Muscle of arm (tissue), 12 donors: ENCODE data around the gene NSUN6. TPM values are rescaled to one million over a fixed set of nuclear protein-coding genes. Genes with fewer than 3 reads are reported as not detected.
"Not testable (repeated sequence)": the region's sequence is repeated elsewhere in the genome, so short reads cannot be mapped to it uniquely, and the experiment has no call there.

Experiments
- DNase-seq: peaks from one replicate; pipeline ENCODE4 v3.0.0-alpha.2; 2013
- polyA plus RNA-seq, 12 donors: library from polyadenylated mRNA; unstranded; fragments of 120-200 nt; gene quantifications; one replicate each; pipeline ENCODE4 v1.2.1, GENCODE V29; 2013; ENCODE audit not compliant: insufficient read length in 12 of 12

The NSUN6 gene
- polyA plus RNA-seq, 12 donors = 8.3 to 33.4 (median 15.3) TPM; not detected in 1

DNA sequence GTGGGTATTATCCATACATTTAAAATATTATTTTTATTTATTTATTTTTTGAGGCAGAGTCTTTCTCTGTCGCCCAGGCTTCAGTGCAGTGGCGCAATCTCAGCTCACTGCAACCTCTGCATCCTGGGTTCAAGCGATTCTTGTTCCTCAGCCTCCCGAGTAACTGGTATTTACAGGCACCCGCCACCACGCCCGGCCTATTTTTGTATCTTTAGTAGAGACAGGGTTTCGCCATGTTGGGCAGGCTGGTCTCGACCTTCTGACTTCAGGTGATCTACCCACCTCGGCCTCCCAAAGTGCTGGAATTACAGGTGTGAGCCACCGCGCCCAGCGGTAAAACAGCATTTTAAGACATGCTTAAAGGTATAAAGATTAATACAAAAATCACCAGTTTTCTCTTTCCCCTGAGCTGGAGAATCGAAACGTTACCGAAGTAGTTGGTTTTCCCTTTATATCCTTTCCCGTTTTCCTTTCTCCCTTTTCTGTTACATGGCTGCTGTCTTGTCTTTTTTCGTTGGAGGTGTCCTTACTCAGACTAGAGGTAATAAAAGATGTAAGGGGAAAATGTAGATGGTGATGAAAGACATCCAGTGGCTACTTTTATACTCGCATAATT is 9.5 kb upstream of the NSUN6 start:
- no peak for DNase-seq

DNA sequence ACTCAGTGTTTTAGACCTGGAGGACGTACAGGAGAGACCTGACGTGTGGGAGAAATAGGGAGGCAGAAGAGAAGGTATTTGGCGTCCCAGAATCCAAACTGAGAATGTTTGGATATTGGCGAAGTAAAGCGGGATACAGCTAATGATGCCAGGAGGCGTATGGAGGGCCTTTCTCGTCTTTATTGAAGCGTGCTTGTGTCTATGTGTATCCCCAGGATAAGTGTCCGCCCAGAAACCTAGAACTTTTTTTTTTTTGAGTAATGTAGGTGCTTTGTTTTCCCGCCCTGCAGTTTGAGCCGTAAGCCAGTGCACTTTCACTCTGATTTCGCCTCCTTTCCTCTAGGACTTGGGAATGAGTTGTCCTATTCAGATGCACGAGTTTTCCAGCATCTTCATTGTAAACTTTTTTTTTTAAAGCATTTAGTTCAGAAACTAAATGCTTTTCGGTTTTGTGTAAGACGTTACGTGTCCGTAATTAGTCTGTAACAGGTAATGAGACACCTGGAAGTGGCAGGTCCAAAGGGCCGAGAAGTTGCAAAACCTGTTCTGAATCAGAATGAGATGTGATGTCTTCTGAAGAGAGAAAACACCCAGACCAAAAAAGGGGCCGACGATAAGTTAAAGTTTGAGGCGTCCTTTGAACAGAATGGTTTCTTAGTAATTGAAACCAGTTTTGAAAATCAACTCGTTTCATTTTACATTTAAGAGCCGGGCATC is 8.6 kb upstream of the NSUN6 start:
- peak; percentile 56 for DNase-seq

DNA sequence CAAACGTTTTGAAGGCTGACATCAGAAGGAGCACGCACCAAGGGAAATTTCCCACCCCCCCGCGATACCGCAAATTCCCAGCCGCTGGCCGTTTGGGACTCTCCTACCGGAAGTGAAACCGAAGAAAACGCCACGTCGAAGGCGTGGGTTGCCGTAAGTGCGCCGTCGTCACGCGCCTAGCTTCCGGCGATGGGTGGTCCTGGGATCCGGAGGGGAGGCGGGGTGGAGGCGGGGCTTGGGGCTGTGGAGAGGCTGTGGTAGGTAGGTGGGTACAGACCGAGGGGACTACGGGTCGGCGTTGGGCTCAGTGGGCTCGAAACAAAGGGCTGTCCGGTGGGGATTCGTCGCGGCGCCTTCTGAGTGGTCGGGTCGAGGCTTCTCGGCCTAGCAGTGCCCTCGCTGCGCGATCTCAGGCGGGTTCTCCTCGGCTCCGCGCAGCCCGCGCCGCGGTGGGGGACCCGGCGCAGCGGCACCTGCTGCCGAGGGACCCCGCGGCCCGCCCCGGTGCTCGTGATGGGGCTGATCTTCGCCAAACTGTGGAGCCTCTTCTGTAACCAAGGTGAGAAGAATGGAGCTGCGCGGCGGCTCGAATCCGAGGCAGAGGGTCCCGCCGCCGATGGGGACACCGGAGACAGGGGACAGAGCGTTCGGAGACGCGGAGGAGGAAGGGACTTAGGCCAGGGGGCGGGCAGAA is 7.9 kb upstream of the NSUN6 start, which contains the start of gene ARL5B:
Gene ARL5B, plus strand, starts transcription at position 307 of the 694 bp plus-strand sequence. Its CDS starts 207 bp downstream, at position 514.
- DNase-seq = peak; percentile 99

DNA sequence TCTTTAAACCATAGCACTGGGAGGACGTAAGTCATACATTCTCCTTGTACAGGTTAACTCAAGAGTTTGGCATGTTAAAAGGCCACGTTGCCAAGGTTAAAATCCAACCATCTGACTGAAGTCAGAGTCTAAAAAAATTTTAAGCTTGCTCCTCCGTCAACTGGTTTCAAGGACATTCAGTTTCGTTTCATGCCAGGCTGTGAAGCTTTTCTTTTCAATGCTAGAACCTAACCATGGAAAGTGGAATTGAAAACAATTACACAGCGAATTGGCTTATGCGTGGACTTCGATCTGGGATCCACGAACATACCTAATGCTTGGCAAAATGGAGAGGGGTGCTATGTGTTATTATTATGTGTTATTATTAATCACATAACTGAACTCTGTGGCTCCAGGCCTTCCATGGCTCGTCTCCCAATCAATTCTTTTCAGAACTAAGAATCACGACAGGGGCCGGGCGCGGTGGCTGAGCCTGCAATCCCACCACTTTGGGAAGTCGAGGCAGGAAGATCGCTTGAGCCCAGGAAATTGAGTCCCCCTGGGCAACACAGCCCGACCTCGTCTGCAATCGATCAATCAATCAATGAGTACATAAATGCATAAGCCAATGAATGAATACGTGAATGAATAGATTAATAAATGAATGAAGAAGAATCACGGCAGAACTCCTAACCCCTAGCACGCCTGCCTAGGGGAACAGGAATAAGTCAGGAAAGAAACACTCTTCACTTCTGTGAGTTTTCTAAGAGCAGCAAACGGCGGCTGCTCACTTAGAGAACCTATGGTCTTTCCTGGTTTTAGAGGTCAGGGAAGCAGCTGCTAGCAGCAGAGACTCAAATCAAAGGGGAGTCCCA is 7.1 kb upstream of the NSUN6 start:
- DNase-seq = no peak

DNA sequence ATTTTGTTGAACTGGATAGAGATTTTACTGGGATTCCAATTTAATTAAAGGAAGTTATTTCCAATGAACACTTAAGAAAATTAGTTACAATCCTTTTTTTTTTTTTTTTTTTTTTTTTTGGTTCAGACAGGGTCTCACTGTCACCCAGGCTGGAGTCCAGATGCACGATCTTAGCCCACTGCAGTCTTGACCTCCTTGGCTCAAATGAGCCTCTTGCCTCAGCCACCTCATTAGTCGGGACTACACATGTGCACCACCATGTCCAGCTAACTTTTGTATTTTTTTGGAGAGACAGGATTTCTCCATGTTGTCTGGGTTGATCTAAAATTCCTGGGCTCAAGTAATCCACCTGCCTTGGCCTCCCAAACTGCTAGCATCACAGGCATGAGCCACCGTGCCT is 5.3 kb upstream of the NSUN6 start:
- no peak for DNase-seq

DNA sequence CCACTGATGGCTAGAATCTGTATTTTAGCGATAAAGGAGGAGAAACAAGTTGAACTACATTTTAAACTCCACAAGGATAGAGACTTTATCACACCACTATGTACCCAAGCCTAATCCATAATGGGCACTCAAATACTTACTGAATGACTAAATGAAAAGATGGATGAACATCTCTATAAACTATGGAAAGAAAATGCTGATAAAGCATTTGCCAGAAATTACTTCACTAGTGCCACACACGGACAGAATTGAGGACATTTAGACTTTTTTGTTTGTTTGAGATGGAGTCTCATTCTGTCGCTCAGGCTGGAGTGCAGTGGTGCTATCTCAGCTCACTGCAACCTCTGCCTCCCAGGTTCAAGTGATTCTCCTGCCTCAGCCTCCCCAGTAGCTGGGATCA is 1.7 kb upstream of the NSUN6 start:
- no peak for DNase-seq

DNA sequence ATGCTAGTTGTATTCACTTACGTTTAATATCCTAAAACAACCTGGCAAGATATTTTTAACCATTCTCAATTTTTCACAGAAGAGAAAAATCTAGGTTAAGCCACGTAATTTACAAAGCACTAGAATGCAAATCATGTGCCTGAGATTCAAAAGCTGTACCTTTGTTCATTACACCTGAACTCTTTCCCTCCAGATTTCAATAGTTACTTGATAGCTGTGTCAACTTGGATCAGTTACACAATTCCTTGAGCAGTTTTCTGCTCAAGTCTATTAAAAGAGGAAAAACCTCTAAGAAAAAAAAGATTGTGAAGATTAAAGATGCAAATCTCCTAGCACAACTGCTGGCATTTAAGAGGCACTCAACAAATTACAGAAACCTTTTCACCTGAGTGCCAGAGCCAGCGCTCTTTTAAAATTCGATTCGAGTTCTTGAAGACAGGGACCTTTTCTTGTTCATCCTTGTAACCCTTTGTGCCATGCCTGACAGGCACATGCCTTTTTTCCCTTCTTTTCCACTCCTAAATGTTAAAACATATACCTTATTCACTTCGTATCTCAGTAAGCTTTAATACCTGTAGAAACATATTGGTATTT is 886 bp downstream of the NSUN6 start:
- DNase-seq = no peak

DNA sequence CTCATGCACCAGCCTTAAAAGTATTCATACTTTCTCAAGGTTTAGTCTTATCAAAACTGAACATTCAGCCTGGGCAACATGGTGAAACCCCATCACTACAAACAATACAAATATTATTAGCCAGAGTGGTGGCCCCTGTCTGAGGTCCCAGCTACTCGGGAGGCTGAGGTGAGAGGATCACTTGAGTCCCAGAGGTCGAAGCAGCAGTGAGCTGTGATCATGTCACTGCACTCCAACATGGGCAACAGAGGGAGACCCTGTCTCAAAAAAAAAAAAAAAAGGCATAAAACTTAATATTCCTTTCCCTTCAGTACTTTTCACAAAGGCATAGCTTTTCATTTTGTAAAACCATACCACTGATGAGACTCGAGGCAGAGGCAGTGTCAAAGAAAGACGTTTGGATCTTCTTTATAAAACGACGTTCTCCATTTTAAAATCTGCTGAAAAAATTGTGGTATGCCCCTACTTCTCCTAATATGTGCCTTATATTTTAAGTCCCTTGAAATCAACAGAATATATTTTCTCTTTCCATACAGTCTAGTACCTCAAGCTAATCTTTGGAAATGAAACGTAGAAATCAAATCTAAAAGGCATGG is 1.9 kb downstream of the NSUN6 start:
- DNase-seq = no peak

DNA sequence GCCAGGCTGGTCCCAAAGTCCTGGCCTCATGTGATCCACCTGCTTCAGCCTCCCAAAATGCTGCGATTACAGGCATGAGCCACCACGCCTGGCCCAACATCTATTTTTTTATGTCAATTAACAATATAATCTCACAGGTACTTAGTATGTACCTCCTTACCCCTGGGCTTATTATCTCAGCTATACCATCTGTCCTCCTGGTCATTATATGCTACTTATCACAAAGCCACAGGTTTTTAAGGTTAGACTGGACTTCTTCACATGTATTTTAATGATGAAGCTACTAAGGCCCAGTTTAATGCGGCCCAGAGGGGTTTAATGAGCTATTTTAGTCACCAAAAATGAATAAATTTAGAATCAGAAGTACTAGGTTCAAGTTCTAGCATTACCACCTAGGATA is 3.4 kb downstream of the NSUN6 start:
- DNase-seq = no peak

DNA sequence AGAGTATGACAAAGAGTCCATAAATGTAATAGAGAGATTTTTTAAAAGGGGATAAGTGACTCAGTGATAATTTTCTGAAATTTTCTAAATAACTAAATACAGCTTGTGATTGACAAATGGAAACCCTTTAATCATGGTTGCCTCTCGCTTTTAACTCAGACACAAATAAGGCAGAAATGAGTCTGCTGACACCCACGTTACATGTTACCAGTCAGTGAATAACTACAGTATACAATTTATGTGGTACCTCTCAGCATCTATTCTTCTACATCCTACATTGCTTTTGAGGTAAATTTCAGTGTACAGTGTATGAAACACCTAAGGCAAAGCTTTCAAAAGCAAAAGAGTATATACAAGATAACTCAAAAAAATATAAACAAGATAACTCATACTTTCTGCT is 4.2 kb downstream of the NSUN6 start:
- no peak for DNase-seq

DNA sequence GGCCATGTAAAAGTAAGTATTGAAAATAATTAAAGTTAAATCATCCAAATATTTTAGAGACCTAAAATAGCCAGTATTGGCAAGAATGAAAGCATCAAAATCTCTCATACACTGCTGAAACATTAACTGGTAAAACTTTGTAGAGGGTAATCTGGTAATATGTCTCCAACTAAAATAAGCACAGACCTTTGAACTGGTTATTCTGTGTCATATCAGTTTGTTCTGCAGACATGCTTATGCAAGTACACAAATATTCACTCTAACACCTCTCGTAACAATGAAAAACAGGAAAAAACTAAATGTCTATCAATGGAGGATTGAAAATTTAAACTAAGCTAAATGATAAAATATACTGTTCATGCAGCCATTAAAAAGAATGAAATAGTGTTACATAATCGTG is 11.7 kb downstream of the NSUN6 start:
- DNase-seq = not testable (repeated sequence)

DNA sequence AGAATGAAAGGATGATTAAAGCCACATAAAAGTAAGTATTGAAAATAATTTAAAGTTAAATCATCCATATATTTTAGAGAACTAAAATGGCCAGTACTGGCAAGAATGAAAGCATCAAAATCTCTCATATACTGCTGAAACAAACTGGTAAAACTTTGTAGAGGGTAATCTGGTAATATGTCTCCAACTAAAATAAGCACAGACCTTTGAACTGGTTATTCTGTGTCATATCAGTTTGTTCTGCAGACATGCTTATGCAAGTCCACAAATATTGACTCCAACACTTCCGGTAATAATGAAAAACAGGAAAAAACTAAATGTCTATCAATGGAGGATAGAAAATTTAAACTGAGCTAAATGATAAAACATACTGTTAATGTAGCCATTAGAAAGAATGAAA is 14.0 kb downstream of the NSUN6 start:
- DNase-seq = not testable (repeated sequence)

DNA sequence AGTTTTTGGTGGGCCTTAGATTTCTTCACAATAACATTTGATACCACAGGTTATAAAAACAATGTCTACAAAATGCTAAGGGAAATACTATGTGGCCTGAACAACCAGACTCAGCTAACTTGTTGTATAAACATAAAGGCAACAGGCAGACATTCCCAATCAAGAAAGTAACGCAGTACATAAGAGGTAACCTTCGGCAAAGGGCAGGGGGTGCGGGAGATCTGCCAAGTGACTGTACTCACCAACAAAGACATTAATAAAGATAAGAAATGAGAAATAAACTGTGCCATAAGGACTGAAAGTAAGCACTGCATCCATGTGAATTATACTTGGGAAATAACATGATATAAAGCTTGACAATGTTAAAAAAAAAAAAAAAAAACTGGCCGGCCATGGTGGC is 15.4 kb downstream of the NSUN6 start:
- DNase-seq = no peak

DNA sequence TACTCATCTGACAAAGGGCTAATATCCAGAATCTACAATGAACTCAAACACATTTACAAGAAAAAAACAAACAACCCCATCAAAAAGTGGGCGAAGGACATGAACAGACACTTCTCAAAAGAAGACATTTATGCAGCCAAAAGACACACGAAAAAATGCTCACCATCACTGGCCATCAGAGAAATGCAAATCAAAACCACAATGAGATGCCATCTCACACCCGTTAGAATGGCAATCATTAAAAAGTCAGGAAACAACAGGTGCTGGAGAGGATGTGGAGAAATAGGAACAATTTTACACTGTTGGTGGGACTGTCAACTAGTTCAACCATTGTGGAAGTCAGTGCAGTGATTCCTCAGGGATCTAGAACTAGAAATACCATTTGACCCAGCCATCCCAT is 18.9 kb downstream of the NSUN6 start:
- DNase-seq = not testable (repeated sequence)

DNA sequence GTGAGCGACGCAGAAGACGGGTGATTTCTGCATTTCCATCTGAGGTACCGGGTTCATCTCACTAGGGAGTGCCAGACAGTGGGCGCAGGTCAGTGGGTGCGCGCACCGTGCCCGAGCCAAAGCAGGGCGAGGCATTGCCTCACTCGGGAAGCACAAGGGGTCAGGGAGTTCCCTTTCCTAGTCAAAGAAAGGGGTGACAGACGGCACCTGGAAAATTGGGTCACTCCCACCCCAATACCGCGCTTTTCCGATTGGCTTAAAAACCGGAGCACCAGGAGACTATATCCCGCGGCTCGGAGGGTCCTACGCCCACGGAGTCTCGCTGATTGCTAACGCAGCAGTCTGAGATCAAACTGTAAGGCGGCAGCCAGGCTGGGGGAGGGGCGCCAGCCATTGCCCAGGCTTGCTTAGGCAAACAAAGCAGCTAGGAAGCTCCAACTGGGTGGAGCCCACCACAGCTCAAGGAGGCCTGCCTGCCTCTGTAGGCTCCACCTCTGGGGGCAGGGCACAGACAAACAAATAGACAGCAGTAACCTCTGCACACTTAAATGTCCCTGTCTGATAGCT is 23.9 kb downstream of the NSUN6 start:
- peak; percentile 35 for DNase-seq

DNA sequence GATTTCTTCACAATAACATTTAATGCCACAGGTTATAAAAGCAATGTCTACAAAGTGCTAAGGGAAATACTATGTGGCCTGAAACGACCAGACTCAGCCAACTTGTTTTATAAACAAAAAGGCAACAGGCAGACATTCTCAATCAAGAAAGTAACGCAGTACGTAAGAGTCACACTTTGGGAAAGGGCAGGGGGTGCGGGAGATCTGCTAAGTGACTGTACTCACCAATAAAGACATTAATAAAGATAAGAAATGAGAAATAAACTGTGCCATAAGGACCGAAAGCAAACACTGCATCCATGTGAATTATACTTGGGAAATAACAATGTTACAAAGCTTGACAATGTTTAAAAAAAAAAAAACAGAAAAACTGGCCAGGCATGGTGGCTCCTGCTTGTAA is 25.5 kb downstream of the NSUN6 start:
- no peak for DNase-seq

DNA sequence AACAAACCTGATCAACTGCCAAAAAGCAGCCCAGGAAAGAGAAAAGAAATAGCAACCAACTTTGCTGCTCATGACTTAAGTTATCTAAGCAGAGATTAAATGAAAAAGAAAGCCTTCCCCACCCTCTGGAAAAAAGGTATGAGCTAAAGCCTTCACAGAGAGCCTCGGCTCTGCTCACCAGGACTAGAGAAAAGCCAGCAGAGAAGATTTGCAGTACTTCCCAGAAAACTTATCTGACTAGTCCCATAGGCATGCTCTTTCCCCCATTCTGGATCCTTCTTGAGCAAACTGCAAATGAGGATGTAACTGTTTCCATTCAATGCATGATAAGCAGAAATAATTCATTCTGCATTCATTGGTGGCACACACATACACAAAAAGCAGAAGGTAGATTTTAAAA is 27.7 kb downstream of the NSUN6 start:
- DNase-seq = not testable (repeated sequence)

DNA sequence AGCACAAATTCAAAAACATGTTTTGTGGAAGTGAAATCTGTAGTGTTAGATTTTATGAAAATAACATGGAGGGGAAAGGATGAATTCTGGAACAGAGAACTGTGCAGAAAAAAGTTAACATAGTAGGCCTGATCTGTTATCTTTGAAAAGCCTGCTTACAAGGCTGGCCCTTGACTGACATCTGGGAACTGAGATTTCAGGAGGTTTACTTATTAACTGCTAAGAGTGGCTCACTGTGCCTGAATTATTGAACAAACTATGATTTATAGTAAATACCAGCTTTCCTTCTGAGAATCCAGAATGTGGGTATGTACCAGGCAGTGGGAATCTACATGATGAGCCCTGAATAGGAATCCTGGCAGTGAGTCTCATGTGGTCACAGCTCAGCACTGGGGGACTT is 30.5 kb downstream of the NSUN6 start:
- DNase-seq = no peak

DNA sequence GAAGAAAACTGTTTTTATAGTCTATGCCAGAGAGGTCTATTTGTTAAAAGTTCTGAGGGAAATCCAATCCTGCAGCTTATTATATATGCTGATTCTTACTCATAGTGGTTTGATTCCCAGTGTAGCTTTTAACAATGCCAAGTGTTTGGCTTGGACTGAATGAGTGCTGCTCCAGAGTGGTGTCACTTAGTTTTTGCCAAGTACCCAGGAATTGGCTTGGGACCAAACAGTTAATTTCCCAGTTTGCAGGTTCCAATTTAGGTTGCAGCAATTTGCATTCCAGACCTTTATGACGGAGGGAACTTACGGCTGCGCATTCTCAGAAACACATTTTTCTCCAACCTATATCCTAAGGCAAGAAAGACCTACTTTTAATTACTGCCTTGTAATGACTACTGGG is 32.4 kb downstream of the NSUN6 start:
- no peak for DNase-seq

DNA sequence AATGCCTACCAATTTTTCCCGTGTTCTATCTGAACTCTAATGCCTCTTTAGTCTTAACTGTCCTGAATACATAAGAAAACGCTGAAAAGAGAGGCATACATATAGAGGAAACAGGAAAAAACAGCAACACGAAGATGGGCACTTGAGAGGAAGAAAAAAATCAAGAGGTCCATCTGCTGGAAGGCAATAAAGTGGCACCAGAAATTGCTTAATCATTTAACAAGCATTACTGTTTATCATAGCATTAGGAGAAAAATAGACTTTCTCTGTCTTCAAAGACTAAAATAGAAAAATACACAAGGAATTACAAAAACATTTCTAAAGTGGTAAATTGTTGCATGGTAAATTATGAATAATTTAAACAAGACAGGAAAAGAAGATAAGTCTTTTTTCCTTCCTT is 35.0 kb downstream of the NSUN6 start:
- DNase-seq = no peak

DNA sequence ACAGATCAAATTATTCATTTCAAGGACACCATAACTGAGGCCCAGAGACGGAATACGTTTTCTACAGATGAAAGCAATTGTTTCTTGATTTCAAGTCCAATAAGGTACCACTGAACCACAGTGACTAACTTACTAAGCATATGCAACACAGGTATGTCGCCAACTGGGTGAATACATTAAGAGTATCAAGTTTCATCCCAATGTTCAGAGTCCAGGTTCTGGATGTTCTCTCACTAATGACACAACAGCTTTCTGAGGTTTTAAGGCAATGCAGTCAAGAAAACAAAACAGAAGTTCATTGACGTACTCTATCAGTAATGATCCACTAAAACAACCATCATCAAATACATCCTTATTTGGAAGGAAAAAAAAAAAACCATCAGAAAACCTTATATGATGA is 35.8 kb downstream of the NSUN6 start:
- DNase-seq = no peak
